ENCODE results near the gene ALS2CL. TPM values are rescaled to one million over a fixed set of nuclear protein-coding genes. Genes with fewer than 3 reads are reported as not detected.

Gene ALS2CL
- total and polyA plus RNA-seq, 12 donors, result 1.5 to 48.3 (median 10.1) TPM

DNA sequence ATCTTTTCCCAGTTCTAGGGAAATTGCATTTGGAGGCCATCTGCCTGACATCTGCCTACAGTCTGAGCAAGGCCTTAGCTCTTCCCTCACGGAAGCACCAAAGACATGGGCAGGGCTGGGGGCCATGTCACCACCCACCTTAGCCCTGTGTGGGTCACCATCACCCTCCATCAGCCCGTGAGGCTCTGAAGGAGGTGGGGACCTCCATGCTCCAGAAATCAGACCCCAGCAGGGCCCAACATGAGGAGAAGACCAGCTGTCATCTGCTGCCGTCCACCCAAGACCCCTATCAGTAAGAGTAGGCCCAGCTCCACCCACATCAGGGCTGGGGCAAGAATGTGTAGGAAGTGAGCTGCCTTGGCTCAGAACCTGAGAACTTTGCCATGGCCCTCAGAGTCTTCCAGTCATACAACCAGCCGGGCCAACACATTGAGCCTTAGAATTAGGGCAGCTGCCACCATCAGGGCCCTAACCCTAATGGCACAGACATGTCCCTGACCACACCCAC, 9.6 kb upstream of the ALS2CL start:
- intact Hi-C loops (cut with DNase I), result loop anchor here (5.0 to 10.0 kb wide), 4 partner anchors 162 to 302 kb away; partner anchors contain the start of gene MYL3 (in 2 of the 2)
- DNase-seq, result no peak
- no peak for TF ChIP-seq POLR2A (IDR thresholded peaks at IDR 0.05)
- TF ChIP-seq, protein P1, sequence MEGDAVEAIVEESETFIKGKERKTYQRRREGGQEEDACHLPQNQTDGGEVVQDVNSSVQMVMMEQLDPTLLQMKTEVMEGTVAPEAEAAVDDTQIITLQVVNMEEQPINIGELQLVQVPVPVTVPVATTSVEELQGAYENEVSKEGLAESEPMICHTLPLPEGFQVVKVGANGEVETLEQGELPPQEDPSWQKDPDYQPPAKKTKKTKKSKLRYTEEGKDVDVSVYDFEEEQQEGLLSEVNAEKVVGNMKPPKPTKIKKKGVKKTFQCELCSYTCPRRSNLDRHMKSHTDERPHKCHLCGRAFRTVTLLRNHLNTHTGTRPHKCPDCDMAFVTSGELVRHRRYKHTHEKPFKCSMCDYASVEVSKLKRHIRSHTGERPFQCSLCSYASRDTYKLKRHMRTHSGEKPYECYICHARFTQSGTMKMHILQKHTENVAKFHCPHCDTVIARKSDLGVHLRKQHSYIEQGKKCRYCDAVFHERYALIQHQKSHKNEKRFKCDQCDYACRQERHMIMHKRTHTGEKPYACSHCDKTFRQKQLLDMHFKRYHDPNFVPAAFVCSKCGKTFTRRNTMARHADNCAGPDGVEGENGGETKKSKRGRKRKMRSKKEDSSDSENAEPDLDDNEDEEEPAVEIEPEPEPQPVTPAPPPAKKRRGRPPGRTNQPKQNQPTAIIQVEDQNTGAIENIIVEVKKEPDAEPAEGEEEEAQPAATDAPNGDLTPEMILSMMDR (IDR thresholded peaks at IDR 0.05), result no peak
- H3K9me3 ChIP-seq (replicated peaks in 1 of 3), result no peaks in the 10 kb centered on the region
- 84 to 100% (median 95%) methylated on average over 3 to 4 of the region's 4 CpGs for WGBS, 4 donors
- no peaks in the 10 kb centered on the region for H3K27me3 ChIP-seq
- H3K36me3 ChIP-seq (replicated peaks in 1 of 2), result no peaks in the 10 kb centered on the region
- peak overlapping the region in 1 of 5 donors; percentile 85 for H3K27ac ChIP-seq
- H3K4me1 ChIP-seq (replicated peaks in 1 of 2), result peaks cover 4 to 25% of the 10 kb centered on the region in 2 donors
- no peak overlapping the region for H3K4me3 ChIP-seq

DNA sequence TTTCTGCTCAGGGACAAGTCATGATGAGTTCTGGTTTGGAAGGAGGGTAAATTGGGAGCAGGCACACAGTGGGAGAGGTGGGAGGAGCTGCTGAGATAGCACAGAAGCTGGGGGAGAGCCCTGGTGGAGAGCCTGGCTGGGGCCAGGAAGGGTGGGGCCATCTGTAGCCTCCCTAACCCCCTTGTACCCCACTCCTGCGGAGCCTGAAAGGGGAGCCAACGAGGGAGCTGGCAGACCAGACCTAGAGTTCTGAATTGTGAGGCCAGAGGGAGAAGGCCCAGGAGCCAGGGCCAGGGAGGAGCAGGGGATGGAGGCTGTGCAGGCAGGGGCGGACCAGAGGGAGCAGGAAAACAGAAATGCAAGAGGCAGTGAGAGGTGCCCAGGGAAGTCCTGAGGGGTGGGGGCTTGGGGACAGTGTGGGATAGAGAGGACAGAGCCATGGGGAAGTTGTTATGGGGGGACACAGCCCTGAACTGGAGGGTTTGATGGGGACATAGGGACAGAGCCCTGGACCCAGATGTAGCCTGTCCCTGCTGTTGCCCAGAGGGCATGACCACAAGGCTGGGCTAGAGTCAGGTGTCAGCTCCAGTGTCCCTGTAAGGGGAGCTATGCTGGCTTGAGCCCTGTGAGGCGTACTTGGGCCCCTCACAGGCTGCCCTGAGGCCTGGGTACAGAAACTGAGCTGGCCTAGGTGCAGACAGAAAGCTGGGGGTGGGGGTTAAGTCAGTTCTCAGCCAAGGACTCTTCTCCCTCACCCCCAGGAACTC, 8.9 kb upstream of the ALS2CL start:
- no peak for DNase-seq
- Histone ChIP-seq H3K36me3 (replicated peaks in 1 of 2) (no peaks in the 10 kb centered on the region), H3K27ac (peak overlapping the region in 1 of 5 donors; percentile 85), H3K4me3 (no peak overlapping the region), H3K4me1 (replicated peaks in 1 of 2) (peaks cover 4 to 25% of the 10 kb centered on the region in 2 donors), H3K9me3 (replicated peaks in 1 of 3) (no peaks in the 10 kb centered on the region), H3K27me3 (no peaks in the 10 kb centered on the region)
- TF ChIP-seq, protein P1 (IDR thresholded peaks at IDR 0.05), result no peak
- no peak for TF ChIP-seq POLR2A (IDR thresholded peaks at IDR 0.05)
- intact Hi-C loops (cut with DNase I), result loop anchor here (5.0 to 10.0 kb wide), 4 partner anchors 162 to 302 kb away; partner anchors contain the start of gene MYL3 (in 2 of the 2)
- 69 to 94% (median 85%) methylated on average over 4 of the region's 4 CpGs for WGBS, 4 donors

DNA sequence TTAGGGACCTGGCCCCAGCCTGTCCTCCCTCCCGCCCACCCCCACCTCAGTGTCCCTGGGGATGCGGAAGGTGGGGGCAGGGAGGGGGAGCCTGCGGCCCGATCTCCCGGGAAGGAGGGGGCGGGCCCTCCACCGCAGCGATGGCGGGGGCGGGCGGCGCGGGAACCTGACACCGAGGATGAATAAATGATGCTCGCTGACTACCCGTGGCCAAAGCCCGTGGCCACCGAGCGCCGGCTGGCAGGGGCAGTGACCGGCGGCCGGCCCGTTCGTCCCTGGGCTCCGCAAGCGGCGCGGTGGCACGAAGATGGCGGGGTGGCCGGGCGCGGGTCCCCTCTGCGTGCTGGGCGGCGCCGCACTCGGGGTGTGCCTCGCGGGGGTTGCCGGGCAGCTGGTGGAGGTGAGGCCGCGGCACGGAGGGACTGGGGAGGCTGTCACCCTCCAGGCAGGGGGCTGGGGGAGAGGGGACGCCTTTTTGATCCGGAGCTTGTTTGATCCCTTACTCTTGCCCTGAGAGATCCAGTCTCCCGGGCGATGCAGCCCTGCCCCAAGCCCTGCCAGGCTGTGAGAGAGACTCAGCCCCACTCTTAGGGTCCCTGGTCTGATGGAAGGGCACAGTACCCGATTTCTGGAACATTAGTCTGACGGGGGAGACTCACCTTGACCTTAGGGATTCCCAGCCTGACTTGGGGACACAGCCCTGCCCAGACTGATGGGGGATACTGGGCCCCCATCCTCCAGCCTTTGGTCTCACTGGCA, 7.9 kb upstream of the ALS2CL start, which contains the start of gene TMIE:
Gene TMIE (plus strand): TSS at position 212 of the 759 bp plus-strand sequence. CDS start 96 bp downstream, at position 308.
- intact Hi-C loops (cut with DNase I), result loop anchor here (5.0 to 10.0 kb wide), 4 partner anchors 163 to 303 kb away; partner anchors contain the start of gene MYL3 (in 2 of the 2)
- TF ChIP-seq, protein P1 (IDR thresholded peaks at IDR 0.05), result no peak
- no peak for TF ChIP-seq POLR2A (IDR thresholded peaks at IDR 0.05)
- H3K9me3 ChIP-seq (replicated peaks in 1 of 3), result no peaks in the 10 kb centered on the region
- 6 to 21% (median 6%) methylated on average over 7 to 51 of the region's 51 CpGs for WGBS, 4 donors
- peak within 1 kb of the TSS in 1 of 4 donors; percentile 44 for H3K4me3 ChIP-seq
- H3K27me3 ChIP-seq, result no peaks in the 10 kb centered on the region
- no peaks in the 10 kb centered on the region for H3K36me3 ChIP-seq (replicated peaks in 1 of 2)
- peak within 1 kb of the TSS in 2 of 5 donors; percentile 44 to 85 for H3K27ac ChIP-seq
- peaks cover 8 to 36% of the 10 kb centered on the region in 2 donors for H3K4me1 ChIP-seq (replicated peaks in 1 of 2)
- DNase-seq, result peak in 3 of 7 donors; percentile 21 to 59 (median 38)
